Astrocyte (in vitro differentiated cells and primary cell): ENCODE results near the gene CD247.

Experiments
- CTCF ChIP-seq: IDR thresholded peaks from 2 replicates; pipeline ENCODE4 v1.5.1; 2011; ENCODE audit warnings: low read depth, mild to moderate bottlenecking, inconsistent platforms, low read length, moderate library complexity; ENCODE audit not compliant: insufficient read depth
- EZH2 ChIP-seq: IDR thresholded peaks from 2 replicates; pipeline ENCODE4 v1.6.1; 2012; ENCODE audit warnings: mild to moderate bottlenecking, low read length, inconsistent platforms; ENCODE audit not compliant: insufficient read depth

- no peak for TF ChIP-seq CTCF
- no peak for TF ChIP-seq EZH2
These were observed 78.0 kb downstream of the CD247 start for GRCh38 chr1:167440345-167440744.
